ENCODE results near the gene RASGRF1.

The RASGRF1 gene

DNA sequence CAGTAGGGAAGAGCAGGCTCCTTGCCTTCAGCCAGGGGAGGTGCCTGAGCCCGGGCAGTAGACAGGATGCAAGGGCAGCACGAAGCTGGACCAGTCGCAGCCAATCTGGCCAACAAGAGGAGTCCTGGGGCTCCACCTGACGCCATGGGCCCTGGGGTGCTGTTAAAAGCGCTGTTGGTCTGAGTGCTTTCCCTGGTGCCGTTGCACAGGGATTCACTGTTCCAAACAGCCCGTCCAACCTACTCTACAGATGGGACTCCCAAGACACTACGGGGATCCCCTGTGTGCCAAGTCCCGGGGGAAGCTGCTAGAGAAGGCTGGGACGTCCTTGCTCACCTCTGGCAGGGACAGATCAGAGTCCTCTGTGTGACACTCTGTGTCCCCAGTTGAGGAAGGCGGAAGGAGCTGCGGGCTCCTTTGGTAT is 146.4 kb downstream of the RASGRF1 start:
- Histone ChIP-seq H3K4me1 (ENCODE audit: control extremely low read depth in 1 of 4, control insufficient read depth in 4 of 4, insufficient read depth in 4 of 4, low read length in 3 of 4) (peaks cover 0 to 31% (median 11%) of the 10 kb centered on the region in 4 experiments), H3K27ac (ENCODE audit: insufficient read depth in 1 of 2, low read depth in 1 of 2, low read length in 2 of 2, poor library complexity in 1 of 2, severe bottlenecking in 2 of 2) (no peak overlapping the region), H3K27me3 (replicated peaks in 2 of 5; ENCODE audit: control insufficient read depth in 4 of 5, insufficient read depth in 5 of 5, low read length in 4 of 5) (peaks cover 0 to 25% (median 8%) of the 10 kb centered on the region in 5 experiments), H3K9me3 (ENCODE audit: control extremely low read depth in 1 of 5, control insufficient read depth in 4 of 5, insufficient read depth in 2 of 5, low read depth in 1 of 5, low read length in 4 of 5) (no peaks in the 10 kb centered on the region), H3K4me3 (ENCODE audit: control insufficient read depth in 1 of 7, extremely low read depth in 1 of 7, insufficient read depth in 4 of 7, low read depth in 2 of 7, low read length in 6 of 7) (peak overlapping the region in 4 of 7 experiments; percentile 53 to 69 (median 60)), H3K36me3 (ENCODE audit: control insufficient read depth in 4 of 4, insufficient read depth in 4 of 4, low read length in 3 of 4) (no peaks in the 10 kb centered on the region)
- ChIA-PET POLR2A (no interaction called here), CTCF (interaction anchor here (1.1 to 1.8 kb wide), 3 partner anchors 35 to 63 kb away, joined by 3 to 6 read pairs (median 4); no protein-coding TSS in a partner anchor)
- DNase-seq = no peak
- 85% methylated on average over 10 of the region's 12 CpGs for WGBS (ENCODE audit: insufficient coverage)

DNA sequence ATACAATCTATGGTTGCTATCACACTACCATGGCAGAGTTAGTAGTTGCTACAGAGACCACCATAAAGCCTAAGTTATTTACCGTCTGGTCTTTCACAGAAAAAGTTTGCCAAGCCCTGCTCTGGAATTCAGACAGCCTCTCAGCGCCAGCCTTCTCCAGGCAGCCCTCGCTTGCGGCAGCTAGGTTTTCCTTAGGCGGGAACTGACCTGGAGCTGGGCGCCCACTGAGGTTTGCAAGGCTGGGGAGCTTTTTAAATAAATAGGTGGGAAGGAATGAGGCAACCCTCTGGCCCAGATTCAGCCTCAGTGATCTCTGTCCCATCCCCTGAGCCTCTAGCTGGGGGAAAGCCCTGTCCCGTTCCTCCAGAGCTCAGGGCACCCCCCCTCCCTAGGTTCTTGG is 146.9 kb downstream of the RASGRF1 start:
- DNase-seq = no peak
- ChIA-PET CTCF (interaction anchor here (1.3 to 1.8 kb wide), 2 partner anchors 55 to 63 kb away, joined by 4 to 6 read pairs; no protein-coding TSS in a partner anchor), POLR2A (no interaction called here)
- H3K4me1 ChIP-seq (ENCODE audit: control extremely low read depth in 1 of 4, control insufficient read depth in 4 of 4, insufficient read depth in 4 of 4, low read length in 3 of 4) = peaks cover 2 to 36% (median 11%) of the 10 kb centered on the region in 4 experiments
- H3K4me3 ChIP-seq (ENCODE audit: control insufficient read depth in 1 of 7, extremely low read depth in 1 of 7, insufficient read depth in 4 of 7, low read depth in 2 of 7, low read length in 6 of 7) = peak overlapping the region in 1 of 7 experiments; percentile 17
- H3K9me3 ChIP-seq (ENCODE audit: control extremely low read depth in 1 of 5, control insufficient read depth in 4 of 5, insufficient read depth in 2 of 5, low read depth in 1 of 5, low read length in 4 of 5) = no peaks in the 10 kb centered on the region
- H3K27ac ChIP-seq (ENCODE audit: insufficient read depth in 1 of 2, low read depth in 1 of 2, low read length in 2 of 2, poor library complexity in 1 of 2, severe bottlenecking in 2 of 2) = no peak overlapping the region
- WGBS (ENCODE audit: insufficient coverage) = 95% methylated on average over 6 of the region's 7 CpGs
- no peaks in the 10 kb centered on the region for H3K36me3 ChIP-seq (ENCODE audit: control insufficient read depth in 4 of 4, insufficient read depth in 4 of 4, low read length in 3 of 4)
- H3K27me3 ChIP-seq (replicated peaks in 2 of 5; ENCODE audit: control insufficient read depth in 4 of 5, insufficient read depth in 5 of 5, low read length in 4 of 5) = peaks cover 0 to 25% (median 8%) of the 10 kb centered on the region in 5 experiments

DNA sequence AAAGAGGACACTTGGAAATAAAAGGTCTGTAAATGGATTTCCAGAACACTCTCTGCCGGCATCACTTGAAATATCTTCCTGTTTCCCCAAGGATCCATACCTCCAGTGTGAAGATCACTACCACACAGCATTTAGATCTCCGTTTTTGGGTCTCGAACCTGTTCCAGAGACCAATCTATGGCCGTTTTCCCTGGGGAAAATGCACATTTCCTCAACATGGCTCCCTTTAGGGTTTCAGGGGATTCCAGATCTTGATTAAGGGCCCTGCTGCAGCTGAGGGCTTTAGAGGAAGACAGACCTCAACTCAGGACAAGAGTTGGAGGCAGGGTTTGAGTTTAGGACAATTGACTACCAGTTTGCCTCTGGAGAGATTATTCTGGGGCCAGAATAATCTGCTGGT is 147.8 kb downstream of the RASGRF1 start:
- no peak overlapping the region for H3K27ac ChIP-seq (ENCODE audit: insufficient read depth in 1 of 2, low read depth in 1 of 2, low read length in 2 of 2, poor library complexity in 1 of 2, severe bottlenecking in 2 of 2)
- peaks cover 0 to 25% (median 8%) of the 10 kb centered on the region in 5 experiments for H3K27me3 ChIP-seq (replicated peaks in 2 of 5; ENCODE audit: control insufficient read depth in 4 of 5, insufficient read depth in 5 of 5, low read length in 4 of 5)
- no peaks in the 10 kb centered on the region for H3K36me3 ChIP-seq (ENCODE audit: control insufficient read depth in 4 of 4, insufficient read depth in 4 of 4, low read length in 3 of 4)
- CTCF ChIA-PET = no interaction called here
- H3K4me3 ChIP-seq (ENCODE audit: control insufficient read depth in 1 of 7, extremely low read depth in 1 of 7, insufficient read depth in 4 of 7, low read depth in 2 of 7, low read length in 6 of 7) = no peak overlapping the region
- DNase-seq = no peak
- H3K9me3 ChIP-seq (ENCODE audit: control extremely low read depth in 1 of 5, control insufficient read depth in 4 of 5, insufficient read depth in 2 of 5, low read depth in 1 of 5, low read length in 4 of 5) = no peaks in the 10 kb centered on the region
- WGBS (ENCODE audit: insufficient coverage) = 100% methylated on average over 4 of the region's 4 CpGs
- H3K4me1 ChIP-seq (ENCODE audit: control extremely low read depth in 1 of 4, control insufficient read depth in 4 of 4, insufficient read depth in 4 of 4, low read length in 3 of 4) = peaks cover 6 to 42% (median 11%) of the 10 kb centered on the region in 4 experiments
- POLR2A ChIA-PET = no interaction called here

DNA sequence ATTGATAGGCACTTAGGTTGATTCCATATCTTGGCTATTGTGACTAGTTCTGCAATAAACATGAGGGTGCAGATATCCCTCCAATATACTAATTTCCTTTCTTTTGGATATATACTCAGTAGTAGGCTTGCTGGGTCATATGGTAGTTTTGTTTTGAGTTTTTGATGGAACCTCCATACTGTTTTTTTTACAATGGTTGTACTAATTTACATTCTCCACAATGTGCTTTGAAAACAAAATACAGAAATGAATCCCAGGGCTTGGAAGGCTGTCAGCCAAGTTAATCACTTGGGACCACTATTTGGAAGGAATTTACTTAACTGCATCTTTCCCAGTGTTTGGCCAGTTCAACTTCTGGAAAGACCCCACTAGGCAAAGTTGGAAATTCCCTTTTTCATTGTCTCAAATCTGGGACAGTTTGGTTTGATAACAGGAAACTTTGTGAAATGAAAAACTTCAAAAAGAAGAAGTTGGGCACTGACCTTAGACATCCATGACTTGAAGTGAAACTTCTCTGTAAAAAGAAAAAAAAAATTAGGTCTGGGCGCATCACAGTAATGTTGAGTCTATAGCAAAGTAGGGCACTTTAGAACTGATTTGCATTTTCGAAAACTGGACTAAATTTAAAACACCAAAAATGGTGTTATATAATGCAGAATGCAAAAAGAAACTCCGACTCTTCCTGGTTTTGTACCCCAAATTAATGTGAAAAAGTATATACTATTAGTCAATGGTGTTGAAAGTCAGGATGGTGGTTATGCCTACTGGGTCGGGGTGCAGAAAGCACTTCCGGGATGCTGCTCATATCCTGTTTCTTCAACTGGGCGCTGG is 151.7 kb downstream of the RASGRF1 start:
- CTCF ChIA-PET = no interaction called here
- H3K4me1 ChIP-seq (ENCODE audit: control extremely low read depth in 1 of 4, control insufficient read depth in 4 of 4, insufficient read depth in 4 of 4, low read length in 3 of 4) = peaks cover 2 to 35% (median 6%) of the 10 kb centered on the region in 4 experiments

DNA sequence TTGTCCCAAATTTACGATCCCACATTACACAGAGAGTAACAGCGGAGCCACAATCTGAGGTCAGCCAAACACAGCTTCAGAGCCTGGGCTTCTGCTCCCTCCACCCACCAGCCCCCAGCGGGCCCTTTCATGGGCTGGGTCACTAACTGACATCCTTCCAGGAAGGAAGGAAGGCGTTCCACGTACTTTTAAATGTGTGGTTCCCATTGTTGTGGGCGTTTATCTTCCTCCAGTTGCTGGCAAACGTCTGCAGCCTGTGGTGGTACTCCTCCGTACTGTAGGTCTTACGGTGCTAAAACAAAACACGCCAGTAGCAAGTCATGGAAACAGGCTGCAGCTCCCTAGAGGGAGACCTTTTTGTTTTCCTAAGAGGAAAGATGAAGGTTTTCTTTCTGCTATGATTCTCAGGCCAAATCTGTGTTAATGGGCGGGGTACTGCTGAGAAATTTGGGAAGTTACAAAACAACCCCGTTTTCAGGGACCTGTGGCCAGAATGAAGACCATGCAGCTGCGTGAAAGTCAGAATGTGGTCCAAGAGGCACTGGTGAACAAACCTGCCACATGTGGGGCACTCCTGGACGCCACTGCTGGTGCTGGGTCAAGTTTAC is 153.3 kb downstream of the RASGRF1 start:
- Histone ChIP-seq H3K27me3 (replicated peaks in 2 of 5; ENCODE audit: control insufficient read depth in 4 of 5, insufficient read depth in 5 of 5, low read length in 4 of 5) (no peaks in the 10 kb centered on the region), H3K36me3 (ENCODE audit: control insufficient read depth in 4 of 4, insufficient read depth in 4 of 4, low read length in 3 of 4) (no peaks in the 10 kb centered on the region), H3K9me3 (ENCODE audit: control extremely low read depth in 1 of 5, control insufficient read depth in 4 of 5, insufficient read depth in 2 of 5, low read depth in 1 of 5, low read length in 4 of 5) (no peaks in the 10 kb centered on the region), H3K4me3 (ENCODE audit: control insufficient read depth in 1 of 7, extremely low read depth in 1 of 7, insufficient read depth in 4 of 7, low read depth in 2 of 7, low read length in 6 of 7) (peak overlapping the region in 1 of 7 experiments; percentile 29), H3K4me1 (ENCODE audit: control extremely low read depth in 1 of 4, control insufficient read depth in 4 of 4, insufficient read depth in 4 of 4, low read length in 3 of 4) (peaks cover 2 to 35% (median 6%) of the 10 kb centered on the region in 4 experiments), H3K27ac (ENCODE audit: insufficient read depth in 1 of 2, low read depth in 1 of 2, low read length in 2 of 2, poor library complexity in 1 of 2, severe bottlenecking in 2 of 2) (no peak overlapping the region)
- POLR2A ChIA-PET = no interaction called here
- 48% methylated on average over 12 of the region's 14 CpGs for WGBS (ENCODE audit: insufficient coverage)
- CTCF ChIA-PET = no interaction called here
- peak in 2 of 3 donors; percentile 22 to 49 for DNase-seq

More for the DNA sequence above, 151.7 kb downstream of the RASGRF1 start:
- H3K9me3 ChIP-seq (ENCODE audit: control extremely low read depth in 1 of 5, control insufficient read depth in 4 of 5, insufficient read depth in 2 of 5, low read depth in 1 of 5, low read length in 4 of 5) = no peaks in the 10 kb centered on the region
- H3K27me3 ChIP-seq (replicated peaks in 2 of 5; ENCODE audit: control insufficient read depth in 4 of 5, insufficient read depth in 5 of 5, low read length in 4 of 5) = peaks cover 0 to 12% (median 3%) of the 10 kb centered on the region in 5 experiments
- DNase-seq = peak in 2 of 3 donors; percentile 25 to 31
- no peak overlapping the region for H3K4me3 ChIP-seq (ENCODE audit: control insufficient read depth in 1 of 7, extremely low read depth in 1 of 7, insufficient read depth in 4 of 7, low read depth in 2 of 7, low read length in 6 of 7)
- H3K27ac ChIP-seq (ENCODE audit: insufficient read depth in 1 of 2, low read depth in 1 of 2, low read length in 2 of 2, poor library complexity in 1 of 2, severe bottlenecking in 2 of 2) = no peak overlapping the region
- POLR2A ChIA-PET = no interaction called here
- WGBS (ENCODE audit: insufficient coverage) = 69% methylated on average over 4 of the region's 6 CpGs
- H3K36me3 ChIP-seq (ENCODE audit: control insufficient read depth in 4 of 4, insufficient read depth in 4 of 4, low read length in 3 of 4) = no peaks in the 10 kb centered on the region

DNA sequence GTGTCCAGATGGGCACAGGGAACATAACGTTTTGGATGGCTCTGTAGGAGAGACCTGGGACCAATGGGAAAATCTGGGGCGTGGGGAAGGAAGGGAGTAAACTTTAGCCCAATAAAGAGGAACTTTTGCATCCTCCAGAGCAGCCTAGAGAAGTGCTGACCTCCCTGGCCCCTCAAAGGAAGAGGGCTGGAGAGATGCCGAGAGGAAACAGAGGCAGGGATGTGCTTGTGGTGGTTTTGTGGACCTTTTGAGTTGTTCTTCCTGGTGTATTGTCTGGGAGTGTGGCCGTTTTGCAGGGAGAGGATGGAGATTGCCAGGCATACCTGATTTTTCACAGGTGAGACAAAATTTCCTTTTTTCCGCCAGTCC is 155.9 kb downstream of the RASGRF1 start:
- ChIA-PET POLR2A (no interaction called here), CTCF (interaction anchor here (1.3 kb wide), 1 partner anchor 15 kb away, joined by 3 read pairs; no protein-coding TSS in a partner anchor)
- H3K27ac ChIP-seq (ENCODE audit: insufficient read depth in 1 of 2, low read depth in 1 of 2, low read length in 2 of 2, poor library complexity in 1 of 2, severe bottlenecking in 2 of 2) = no peak overlapping the region
- H3K4me1 ChIP-seq (ENCODE audit: control extremely low read depth in 1 of 4, control insufficient read depth in 4 of 4, insufficient read depth in 4 of 4, low read length in 3 of 4) = peaks cover 2 to 30% (median 6%) of the 10 kb centered on the region in 4 experiments
- no peak for DNase-seq
- WGBS (ENCODE audit: insufficient coverage) = 75% methylated on average over 3 of the region's 5 CpGs
- H3K36me3 ChIP-seq (ENCODE audit: control insufficient read depth in 4 of 4, insufficient read depth in 4 of 4, low read length in 3 of 4) = no peaks in the 10 kb centered on the region
- no peaks in the 10 kb centered on the region for H3K27me3 ChIP-seq (replicated peaks in 2 of 5; ENCODE audit: control insufficient read depth in 4 of 5, insufficient read depth in 5 of 5, low read length in 4 of 5)
- H3K4me3 ChIP-seq (ENCODE audit: control insufficient read depth in 1 of 7, extremely low read depth in 1 of 7, insufficient read depth in 4 of 7, low read depth in 2 of 7, low read length in 6 of 7) = no peak overlapping the region
- no peaks in the 10 kb centered on the region for H3K9me3 ChIP-seq (ENCODE audit: control extremely low read depth in 1 of 5, control insufficient read depth in 4 of 5, insufficient read depth in 2 of 5, low read depth in 1 of 5, low read length in 4 of 5)
